ENCODE measurements around the gene MYO16.

MYO16 gene

GRCh38 chr13:108924541-108924940, 295.1 kb downstream of the MYO16 start:
- no peak for DNase-seq
- Mint-ChIP-seq H3K4me1 (ENCODE audit: low read depth) (no peaks in the 10 kb centered on the region), H3K27ac (no peak overlapping the region), H3K4me3 (no peak overlapping the region), H3K9me3 (no peaks in the 10 kb centered on the region), H3K36me3 (ENCODE audit: low read depth) (no peaks in the 10 kb centered on the region), H3K27me3 (peaks cover 3% of the 10 kb centered on the region)

GRCh38 chr13:108925070-108925469, 295.7 kb downstream of the MYO16 start:
- Mint-ChIP-seq H3K4me3 (no peak overlapping the region), H3K4me1 (ENCODE audit: low read depth) (no peaks in the 10 kb centered on the region), H3K36me3 (ENCODE audit: low read depth) (no peaks in the 10 kb centered on the region), H3K27ac (no peak overlapping the region), H3K27me3 (peaks cover 5% of the 10 kb centered on the region), H3K9me3 (no peaks in the 10 kb centered on the region)
- no peak for DNase-seq

GRCh38 chr13:108926862-108927261, 297.5 kb downstream of the MYO16 start:
- Mint-ChIP-seq H3K36me3 (ENCODE audit: low read depth) (no peaks in the 10 kb centered on the region), H3K4me1 (ENCODE audit: low read depth) (no peaks in the 10 kb centered on the region), H3K9me3 (no peaks in the 10 kb centered on the region), H3K27ac (no peak overlapping the region), H3K27me3 (peaks cover 5% of the 10 kb centered on the region), H3K4me3 (no peak overlapping the region)
- no peak for DNase-seq

DNA sequence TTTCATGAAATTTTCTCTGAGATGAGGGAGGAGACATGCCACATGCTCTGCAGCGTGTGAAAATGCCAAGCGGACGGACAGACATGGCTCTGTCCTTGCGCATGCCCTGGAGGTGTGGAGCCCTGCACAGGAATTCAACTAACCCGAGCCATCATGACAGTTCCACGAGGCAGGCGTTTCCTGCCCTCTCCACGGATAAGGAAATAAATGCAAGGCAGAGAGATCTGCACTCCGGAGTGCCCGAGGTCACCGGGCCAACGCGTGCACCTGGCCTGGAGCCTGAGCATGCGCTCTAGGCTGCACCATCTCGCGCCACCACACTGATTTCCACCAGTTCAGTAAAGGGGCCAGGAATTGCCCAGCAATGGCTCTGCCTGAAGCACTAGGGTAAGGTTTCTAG, 298.2 kb downstream of the MYO16 start:
- Mint-ChIP-seq H3K27ac (no peak overlapping the region), H3K4me3 (no peak overlapping the region), H3K36me3 (ENCODE audit: low read depth) (no peaks in the 10 kb centered on the region), H3K4me1 (ENCODE audit: low read depth) (no peaks in the 10 kb centered on the region), H3K9me3 (no peaks in the 10 kb centered on the region), H3K27me3 (peaks cover 5% of the 10 kb centered on the region)
- DNase-seq: no peak

GRCh38 chr13:108929532-108930206, 300.3 kb downstream of the MYO16 start:
- Mint-ChIP-seq H3K9me3 (no peaks in the 10 kb centered on the region), H3K4me3 (no peak overlapping the region), H3K27ac (no peak overlapping the region)

DNA sequence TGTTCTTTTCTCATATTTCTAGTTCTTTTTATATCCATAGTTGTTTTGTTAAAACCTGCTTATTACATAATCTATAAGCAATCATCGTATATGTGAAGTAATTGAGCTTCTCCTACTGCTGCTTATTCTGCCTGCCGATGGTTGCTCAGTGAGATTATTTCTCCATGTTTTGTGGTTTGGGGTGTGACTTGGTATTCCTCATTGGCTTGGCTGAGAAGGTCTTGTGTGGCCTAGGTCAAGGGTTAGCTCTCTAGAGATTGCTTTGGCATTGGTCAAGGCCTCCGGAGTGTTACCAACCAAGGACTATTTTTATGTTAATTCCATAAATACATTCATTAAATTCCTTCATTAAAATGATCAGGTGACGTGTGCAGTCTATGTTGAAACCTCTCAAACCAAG, 302.8 kb downstream of the MYO16 start:
- DNase-seq: no peak
- H3K4me3 Mint-ChIP-seq: no peak overlapping the region
- H3K27ac Mint-ChIP-seq: no peak overlapping the region
- H3K27me3 Mint-ChIP-seq: peaks cover 8% of the 10 kb centered on the region
- no peaks in the 10 kb centered on the region for H3K9me3 Mint-ChIP-seq
- no peaks in the 10 kb centered on the region for H3K4me1 Mint-ChIP-seq (ENCODE audit: low read depth)
- no peaks in the 10 kb centered on the region for H3K36me3 Mint-ChIP-seq (ENCODE audit: low read depth)

More at GRCh38 chr13:108929532-108930206, 300.3 kb downstream of the MYO16 start:
- Mint-ChIP-seq H3K36me3 (ENCODE audit: low read depth) (no peaks in the 10 kb centered on the region), H3K4me1 (ENCODE audit: low read depth) (no peaks in the 10 kb centered on the region), H3K27me3 (peaks cover 11% of the 10 kb centered on the region)
- no peak for DNase-seq

DNA sequence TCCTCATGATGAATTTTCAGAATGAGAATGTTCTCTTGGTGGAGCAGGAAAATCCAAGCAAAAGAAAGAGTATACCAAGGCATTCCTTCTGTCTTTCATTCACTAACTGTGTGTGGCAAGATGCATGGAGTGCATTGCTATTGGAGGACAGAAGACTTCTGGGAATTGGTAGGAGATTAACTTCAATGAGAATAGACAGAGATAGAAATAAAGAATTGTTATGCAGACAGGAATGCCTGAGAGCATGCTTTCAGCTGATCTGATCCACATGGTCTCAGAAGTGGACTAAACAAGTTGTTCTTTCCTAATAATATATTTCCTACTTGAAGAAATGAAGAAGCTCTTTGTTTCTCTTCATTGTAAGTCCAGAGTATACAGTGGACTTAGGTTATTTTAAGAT, 303.6 kb downstream of the MYO16 start:
- Mint-ChIP-seq H3K27me3 (peaks cover 10% of the 10 kb centered on the region), H3K27ac (no peak overlapping the region), H3K4me3 (no peak overlapping the region), H3K9me3 (no peaks in the 10 kb centered on the region), H3K36me3 (ENCODE audit: low read depth) (no peaks in the 10 kb centered on the region), H3K4me1 (ENCODE audit: low read depth) (no peaks in the 10 kb centered on the region)
- no peak for DNase-seq

GRCh38 chr13:108938155-108938554, 308.7 kb downstream of the MYO16 start:
- Mint-ChIP-seq H3K4me1 (ENCODE audit: low read depth) (no peaks in the 10 kb centered on the region), H3K27ac (no peak overlapping the region), H3K9me3 (no peaks in the 10 kb centered on the region), H3K4me3 (no peak overlapping the region), H3K27me3 (peaks cover 15% of the 10 kb centered on the region), H3K36me3 (ENCODE audit: low read depth) (no peaks in the 10 kb centered on the region)
- DNase-seq: no peak

DNA sequence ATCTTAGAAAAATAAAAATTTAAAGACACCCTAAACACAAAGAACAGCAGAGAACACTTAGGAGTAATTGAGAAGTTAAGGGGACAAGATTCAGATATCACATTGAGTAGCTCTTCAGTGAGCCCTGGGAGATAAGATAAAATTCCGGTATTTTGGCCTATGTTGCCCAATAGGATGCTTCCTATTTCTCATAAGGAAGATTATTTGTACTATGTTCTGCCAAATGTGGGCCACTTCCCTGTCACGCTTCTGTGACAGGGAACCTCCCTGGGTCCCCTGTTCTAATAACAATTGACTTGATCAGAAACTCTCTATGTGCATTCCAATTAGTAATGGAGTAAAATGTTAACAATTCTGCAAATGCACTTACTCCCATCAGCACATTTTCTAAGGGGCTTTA, 310.7 kb downstream of the MYO16 start:
- DNase-seq: no peak
- H3K27ac Mint-ChIP-seq: no peak overlapping the region
- H3K36me3 Mint-ChIP-seq (ENCODE audit: low read depth): no peaks in the 10 kb centered on the region
- H3K4me1 Mint-ChIP-seq (ENCODE audit: low read depth): no peaks in the 10 kb centered on the region
- no peak overlapping the region for H3K4me3 Mint-ChIP-seq
- H3K27me3 Mint-ChIP-seq: peaks cover 10% of the 10 kb centered on the region
- H3K9me3 Mint-ChIP-seq: no peaks in the 10 kb centered on the region

DNA sequence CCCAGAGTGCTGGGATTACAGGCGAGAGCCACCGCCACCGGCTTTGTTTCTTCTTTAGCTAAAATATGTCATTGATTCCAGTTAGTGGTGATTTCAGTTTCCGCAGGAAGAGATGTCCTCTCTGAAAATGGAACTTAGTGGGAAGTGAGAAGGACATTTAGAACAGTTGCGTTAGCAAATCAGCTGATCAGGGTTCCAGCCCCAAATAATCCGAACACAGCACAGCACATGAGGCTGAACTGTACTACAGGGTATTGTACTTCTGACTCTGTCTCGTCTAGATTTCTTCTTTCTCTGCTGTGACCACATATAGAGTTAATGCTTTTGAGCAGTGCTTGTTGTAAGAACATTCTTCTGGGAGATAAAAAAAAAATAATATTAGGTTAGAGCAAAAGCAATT, 314.4 kb downstream of the MYO16 start:
- DNase-seq: no peak
- no peak overlapping the region for H3K4me3 Mint-ChIP-seq
- H3K36me3 Mint-ChIP-seq (ENCODE audit: low read depth): no peaks in the 10 kb centered on the region
- H3K27me3 Mint-ChIP-seq: peaks cover 7% of the 10 kb centered on the region
- no peaks in the 10 kb centered on the region for H3K9me3 Mint-ChIP-seq
- no peaks in the 10 kb centered on the region for H3K4me1 Mint-ChIP-seq (ENCODE audit: low read depth)
- no peak overlapping the region for H3K27ac Mint-ChIP-seq

- no peaks in the 10 kb centered on the region for H3K36me3 Mint-ChIP-seq (ENCODE audit: low read depth)
- no peak overlapping the region for H3K27ac Mint-ChIP-seq
- no peaks in the 10 kb centered on the region for H3K9me3 Mint-ChIP-seq
- no peak for DNase-seq
- no peaks in the 10 kb centered on the region for H3K4me1 Mint-ChIP-seq (ENCODE audit: low read depth)
- H3K27me3 Mint-ChIP-seq: peaks cover 4% of the 10 kb centered on the region
- no peak overlapping the region for H3K4me3 Mint-ChIP-seq
Measured at GRCh38 chr13:108944760-108945159, 315.3 kb downstream of the MYO16 start.

GRCh38 chr13:108947551-108948030, 318.2 kb downstream of the MYO16 start:
- no peak for DNase-seq
- H3K27me3 Mint-ChIP-seq: peaks cover 4% of the 10 kb centered on the region
- H3K4me3 Mint-ChIP-seq: no peak overlapping the region
- no peaks in the 10 kb centered on the region for H3K4me1 Mint-ChIP-seq (ENCODE audit: low read depth)
- H3K36me3 Mint-ChIP-seq (ENCODE audit: low read depth): no peaks in the 10 kb centered on the region
- H3K9me3 Mint-ChIP-seq: no peaks in the 10 kb centered on the region
- H3K27ac Mint-ChIP-seq: no peak overlapping the region

DNA sequence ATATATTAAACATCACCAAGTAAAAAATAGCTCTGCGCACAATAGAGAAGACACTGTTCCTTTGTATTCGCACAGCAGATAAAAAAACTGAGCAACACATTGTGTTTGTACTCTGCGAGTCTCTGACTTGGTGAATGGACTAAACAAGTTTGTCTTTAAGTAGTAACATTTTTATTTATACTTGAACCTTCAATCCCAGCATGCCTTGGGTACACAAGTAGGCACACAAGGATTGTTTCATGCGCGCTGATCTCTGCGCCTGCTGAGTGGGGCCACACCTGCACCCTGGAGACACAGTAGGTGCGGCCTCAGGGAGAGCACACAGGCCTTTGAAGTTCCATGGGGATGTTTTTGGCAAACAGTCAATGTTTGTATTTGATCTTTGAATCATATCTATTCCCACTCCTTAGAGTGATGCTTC, 318.9 kb downstream of the MYO16 start:
- Mint-ChIP-seq H3K9me3 (no peaks in the 10 kb centered on the region), H3K27me3 (peaks cover 4% of the 10 kb centered on the region), H3K4me3 (no peak overlapping the region), H3K36me3 (ENCODE audit: low read depth) (no peaks in the 10 kb centered on the region), H3K4me1 (ENCODE audit: low read depth) (no peaks in the 10 kb centered on the region), H3K27ac (no peak overlapping the region)
- no peak for DNase-seq

DNA sequence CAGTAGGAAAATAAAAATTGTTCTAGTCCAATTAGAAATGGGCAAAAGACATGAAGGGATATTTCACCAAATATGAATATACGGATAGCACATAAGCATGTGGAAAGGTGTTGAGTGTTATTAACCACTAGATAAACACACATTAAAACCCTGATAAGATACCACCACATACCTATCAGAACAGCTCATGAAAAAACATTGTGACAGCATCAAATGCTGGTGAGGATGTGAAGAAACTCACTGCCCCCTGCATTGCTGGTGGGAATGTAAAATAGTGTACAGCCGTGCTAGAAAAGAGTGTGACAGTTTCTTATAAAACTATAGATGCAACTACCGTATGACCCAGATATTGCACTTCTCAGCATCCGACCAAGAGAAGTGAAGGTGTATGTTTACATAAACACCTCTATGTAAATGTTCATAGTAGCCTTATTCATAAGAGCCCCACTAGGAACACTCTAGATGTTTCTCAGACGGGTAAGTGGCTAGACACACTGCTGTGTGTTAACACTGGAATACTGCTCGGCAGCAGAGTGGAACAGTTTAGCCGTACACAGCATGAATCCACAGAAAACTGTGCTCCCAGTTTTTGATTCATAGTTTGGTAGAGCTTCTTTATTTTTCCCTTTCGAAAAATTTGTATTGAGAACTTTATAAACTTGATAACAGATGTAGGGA, 321.1 kb downstream of the MYO16 start:
- Mint-ChIP-seq H3K27me3 (peaks cover 8% of the 10 kb centered on the region), H3K4me1 (ENCODE audit: low read depth) (no peaks in the 10 kb centered on the region), H3K4me3 (no peak overlapping the region), H3K9me3 (no peaks in the 10 kb centered on the region), H3K36me3 (ENCODE audit: low read depth) (no peaks in the 10 kb centered on the region), H3K27ac (no peak overlapping the region)
- no peak for DNase-seq

- Mint-ChIP-seq H3K4me3 (no peak overlapping the region), H3K27ac (no peak overlapping the region), H3K9me3 (no peaks in the 10 kb centered on the region), H3K4me1 (ENCODE audit: low read depth) (no peaks in the 10 kb centered on the region), H3K36me3 (ENCODE audit: low read depth) (no peaks in the 10 kb centered on the region), H3K27me3 (peaks cover 18% of the 10 kb centered on the region)
- DNase-seq: no peak
Measured at GRCh38 chr13:108955741-108956140, 326.3 kb downstream of the MYO16 start.
